Progenitor cell of endocrine pancreas (in vitro differentiated cells): ENCODE measurements around the gene COL23A1. TPM values are rescaled to one million over a fixed set of nuclear protein-coding genes. Genes with fewer than 3 reads are reported as not detected.
"Not testable (repeated sequence)": the region's sequence is repeated elsewhere in the genome, so short reads cannot be mapped to it uniquely, and the experiment has no call there.

Source experiments
- DNase-seq: peaks from one replicate; pipeline ENCODE4 v3.0.0; 2021; ENCODE audit warnings: low spot score; ENCODE audit not compliant: unreplicated experiment
- H3K27ac Mint-ChIP-seq: 2 replicates; pipeline ENCODE4 v1.8.0; 2021; ENCODE audit warnings: mild to moderate bottlenecking, moderate library complexity, mixed read lengths
- H3K27me3 Mint-ChIP-seq: 2 replicates; pipeline ENCODE4 v1.8.0; 2021; ENCODE audit warnings: mixed read lengths
- H3K36me3 Mint-ChIP-seq: 2 replicates; pipeline ENCODE4 v1.8.0; 2022; ENCODE audit warnings: mixed read lengths; ENCODE audit not compliant: insufficient read depth
- H3K4me1 Mint-ChIP-seq: 2 replicates; pipeline ENCODE4 v1.8.0; 2021; ENCODE audit warnings: low read depth, mixed read lengths
- H3K4me3 Mint-ChIP-seq: 2 replicates; pipeline ENCODE4 v1.8.0; 2021; ENCODE audit warnings: low read depth, mild to moderate bottlenecking, moderate library complexity, mixed read lengths
- H3K9me3 Mint-ChIP-seq: 2 replicates; pipeline ENCODE4 v1.8.0; 2021; ENCODE audit warnings: low read depth, mixed read lengths
- CTCF ChIP-seq: fragments of 200-600 bp; sonication (generic); IDR thresholded peaks from one replicate; pipeline ENCODE4 v1.5.0; 2021; ENCODE audit warnings: antibody characterized with exemption, mild to moderate bottlenecking; ENCODE audit not compliant: unreplicated experiment
- total RNA-seq: library from RNA; stranded (reverse); gene quantifications from 2 replicates; pipeline ENCODE4 v1.2.1, GENCODE V29; 2021

COL23A1 gene
- total RNA-seq, 1 donor from 2014 or later: 0.36 TPM

DNA sequence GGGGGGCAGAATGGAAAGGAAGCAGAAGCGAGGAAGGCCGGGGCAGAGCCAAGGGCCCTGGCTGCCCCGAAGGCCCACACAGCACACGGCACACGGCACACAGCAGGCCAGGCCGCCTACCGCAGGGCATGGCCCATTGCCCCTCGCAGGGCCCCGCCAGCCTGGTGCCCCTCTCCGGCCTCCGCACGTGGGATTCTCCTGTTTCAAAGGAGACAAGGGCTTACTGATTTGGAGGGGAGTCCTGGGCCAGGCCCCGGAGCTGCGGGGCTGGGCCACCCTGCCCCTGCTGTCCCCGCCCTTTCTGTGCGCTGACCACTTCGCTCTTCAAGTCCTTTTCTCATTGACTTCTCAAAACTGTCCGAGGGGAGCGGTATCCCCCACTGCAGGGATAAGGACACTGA lies 349.9 kb downstream of the COL23A1 start:
- no peak for TF ChIP-seq CTCF

DNA sequence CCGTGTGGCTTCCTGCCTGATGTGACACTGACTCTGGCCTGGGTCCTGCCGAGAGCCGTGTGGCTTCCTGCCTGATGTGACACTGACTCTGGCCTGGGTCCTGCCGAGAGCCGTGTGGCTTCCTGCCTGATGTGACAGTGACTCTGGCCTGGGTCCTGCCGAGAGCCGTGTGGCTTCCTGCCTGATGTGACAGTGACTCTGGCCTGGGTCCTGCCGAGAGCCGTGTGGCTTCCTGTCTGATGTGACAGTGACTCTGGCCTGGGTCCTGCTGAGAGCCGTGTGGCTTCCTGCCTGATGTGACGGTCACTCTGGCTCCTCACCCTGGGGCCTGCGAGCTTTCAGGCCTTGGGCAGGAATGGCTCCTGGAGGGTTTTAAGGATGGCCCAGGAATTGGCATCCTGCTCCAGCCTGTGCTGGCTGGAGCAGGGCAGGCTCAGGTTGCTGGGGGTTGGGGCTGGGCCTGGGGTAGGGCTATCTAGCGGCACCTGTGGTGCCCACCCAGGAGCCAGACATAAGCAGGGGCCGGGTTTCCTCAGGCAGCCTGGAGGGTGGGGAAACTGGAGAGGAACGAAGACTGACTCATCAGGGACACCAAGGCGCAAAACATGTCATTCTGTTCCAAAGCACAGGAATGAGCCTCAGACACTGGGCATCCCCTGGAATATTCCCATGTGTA lies 350.4 kb downstream of the COL23A1 start:
- H3K9me3 Mint-ChIP-seq, H3K36me3 Mint-ChIP-seq, H3K27me3 Mint-ChIP-seq, DNase-seq, H3K4me3 Mint-ChIP-seq, H3K4me1 Mint-ChIP-seq: not testable (repeated sequence)
- H3K27ac Mint-ChIP-seq: peak overlapping the region; percentile 45

More for the DNA sequence above, 349.9 kb downstream of the COL23A1 start:
- no peak overlapping the region for H3K4me3 Mint-ChIP-seq
- no peaks in the 10 kb centered on the region for H3K36me3 Mint-ChIP-seq
- H3K27me3 Mint-ChIP-seq: no peaks in the 10 kb centered on the region
- no peak for DNase-seq
- no peaks in the 10 kb centered on the region for H3K4me1 Mint-ChIP-seq
- no peak overlapping the region for H3K27ac Mint-ChIP-seq
- H3K9me3 Mint-ChIP-seq: no peaks in the 10 kb centered on the region

DNA sequence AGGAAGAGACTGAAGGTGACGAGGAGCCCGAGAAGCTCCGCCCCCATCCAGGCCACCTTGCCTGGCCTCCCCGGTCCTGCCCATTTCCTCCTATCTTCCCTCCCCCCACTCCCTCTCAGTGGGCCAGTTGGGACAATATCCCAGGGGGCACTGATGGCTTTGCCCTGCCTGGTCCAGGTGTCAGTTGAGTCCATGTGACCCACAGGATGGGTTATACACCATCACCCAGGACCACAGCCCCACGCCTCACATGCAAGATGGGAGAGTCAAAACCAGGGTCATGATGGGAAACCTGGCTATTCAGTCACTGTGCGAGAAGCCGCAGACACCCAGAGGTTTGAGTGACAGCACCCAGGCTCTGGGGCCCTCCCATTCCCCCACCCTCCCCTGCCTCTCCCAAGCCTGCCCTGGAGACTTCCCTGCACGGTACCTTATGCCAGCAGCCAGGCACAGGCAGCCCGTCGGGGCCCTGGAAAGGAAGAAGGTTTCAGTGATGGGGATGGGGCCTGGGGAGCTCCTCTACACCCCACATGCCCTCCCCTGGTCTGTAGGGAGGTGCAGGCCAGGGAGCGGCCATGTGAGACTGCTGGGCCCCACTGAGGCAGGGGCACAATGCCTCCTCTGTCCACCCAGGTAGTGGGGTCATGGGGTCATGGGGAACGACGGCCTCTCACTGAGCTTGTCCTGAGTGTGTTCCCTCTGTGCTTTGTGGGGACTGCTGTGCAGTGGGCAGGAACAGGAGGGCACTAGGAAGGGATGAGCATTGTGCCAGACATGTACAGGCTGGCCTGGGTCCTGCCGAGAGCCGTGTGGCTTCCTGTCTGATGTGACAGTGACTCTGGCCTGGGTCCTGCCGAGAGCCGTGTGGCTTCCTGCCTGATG lies 351.2 kb downstream of the COL23A1 start:
- no peak for TF ChIP-seq CTCF
- Mint-ChIP-seq H3K27ac (no peak overlapping the region), H3K4me3 (no peak overlapping the region), H3K36me3 (no peaks in the 10 kb centered on the region), H3K9me3 (no peaks in the 10 kb centered on the region), H3K4me1 (no peaks in the 10 kb centered on the region), H3K27me3 (no peaks in the 10 kb centered on the region)
- no peak for DNase-seq

DNA sequence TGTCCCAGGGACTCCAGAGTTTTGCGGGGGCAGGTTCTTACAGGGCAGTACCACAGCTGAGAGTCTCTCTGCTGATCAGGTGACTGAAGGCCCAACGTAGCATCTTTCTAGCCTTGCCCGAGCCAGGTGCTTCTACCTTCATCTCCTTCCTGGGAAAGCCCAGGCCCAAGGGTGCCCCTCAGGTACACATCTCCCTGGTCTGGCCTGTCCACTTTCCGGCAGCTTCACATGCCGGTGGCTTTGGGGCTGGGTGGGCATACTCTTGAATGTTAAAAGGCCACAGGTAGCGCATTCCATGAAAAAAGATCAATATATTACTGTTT lies 351.9 kb downstream of the COL23A1 start:
- Mint-ChIP-seq H3K4me1 (no peaks in the 10 kb centered on the region), H3K4me3 (no peak overlapping the region), H3K27me3 (no peaks in the 10 kb centered on the region), H3K9me3 (no peaks in the 10 kb centered on the region), H3K36me3 (no peaks in the 10 kb centered on the region), H3K27ac (no peak overlapping the region)
- TF ChIP-seq CTCF: no peak
- no peak for DNase-seq

DNA sequence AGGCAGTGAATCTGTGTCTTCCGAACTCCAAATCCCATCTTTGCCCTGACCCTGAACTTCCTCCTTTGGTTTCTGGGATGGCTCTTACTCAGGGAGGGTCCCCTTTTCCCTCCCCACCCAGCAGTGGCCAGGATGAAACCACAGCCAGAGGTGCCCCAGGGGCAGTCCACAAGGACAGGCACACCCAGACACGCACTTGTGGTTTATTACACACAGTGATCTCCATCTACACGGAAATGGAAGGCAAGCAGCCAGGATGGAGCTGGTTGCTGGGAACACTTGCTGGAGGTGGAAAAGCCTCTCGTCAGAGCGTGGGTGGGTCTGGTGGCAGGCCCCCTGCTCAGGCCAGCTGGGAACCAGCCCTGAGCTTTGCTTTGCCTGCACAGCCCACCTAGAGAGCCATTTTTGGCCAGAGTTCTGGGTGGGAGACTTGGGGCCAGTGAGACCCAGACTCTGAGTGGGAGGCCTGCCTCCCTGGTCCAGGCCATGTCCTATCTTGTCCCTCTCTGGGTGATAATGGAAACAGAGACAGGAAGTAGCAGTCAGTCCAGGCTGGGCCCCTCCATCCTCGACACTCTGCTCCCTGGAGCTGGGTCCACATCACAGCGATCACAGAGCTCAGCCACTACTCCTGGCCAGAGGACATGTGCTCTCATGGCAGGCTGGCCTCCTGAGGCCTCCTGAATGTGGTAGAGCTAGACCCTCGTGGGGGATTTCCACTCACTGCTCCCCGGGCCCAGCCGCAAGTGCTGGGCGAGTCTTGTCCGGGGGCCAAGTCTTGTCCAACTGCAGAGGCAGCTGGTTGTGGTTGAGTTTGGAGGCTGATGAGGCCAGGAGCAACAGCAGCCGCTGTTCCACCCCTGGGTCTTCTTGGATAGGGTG lies 352.5 kb downstream of the COL23A1 start:
- Mint-ChIP-seq H3K4me1 (no peaks in the 10 kb centered on the region), H3K27ac (no peak overlapping the region), H3K9me3 (no peaks in the 10 kb centered on the region), H3K36me3 (no peaks in the 10 kb centered on the region), H3K27me3 (no peaks in the 10 kb centered on the region), H3K4me3 (no peak overlapping the region)
- no peak for DNase-seq
- TF ChIP-seq CTCF: no peak
